Uterus (tissue), 2 donors: Measurements from ENCODE around the gene SNRNP70.

Experiments used
- CTCF ChIP-seq, 4 experiments: fragments of 200-600 bp in 2 of 4; fragments of 450-650 bp in 2 of 4; sonication (generic) in 2 of 4; IDR thresholded peaks; one replicate each; pipeline ENCODE4 v1.5.1; 2016 to 2019; ENCODE audit warnings: antibody characterized with exemption in 4 of 4, mild to moderate bottlenecking in 2 of 4, moderate library complexity in 1 of 4
- POLR2A ChIP-seq, 2 donors: fragments of 450-650 bp; IDR thresholded peaks; one replicate each; pipeline ENCODE4 v1.6.1; 2016; ENCODE audit warnings: antibody characterized with exemption in 2 of 2, mild to moderate bottlenecking in 1 of 2, moderate library complexity in 1 of 2

- TF ChIP-seq CTCF (IDR thresholded peaks at IDR 0.05): no peak
- TF ChIP-seq POLR2A (IDR thresholded peaks at IDR 0.05): no peak
Observed at GRCh38 chr19:49085868-49086232, 599 bp downstream of the SNRNP70 start.
